HS-27A (cell line): ENCODE results near the gene DPEP1.
"Not testable (repeated sequence)": the region's sequence is repeated elsewhere in the genome, so short reads cannot be mapped to it uniquely, and the experiment has no call there.

Experiments
- DNase-seq: peaks from one replicate; pipeline ENCODE4 v3.0.0-alpha.2; 2012; ENCODE audit warnings: low read depth, missing footprints

Gene DPEP1

GRCh38 chr16:89613231-89613953 is at the start of gene DPEP1:
DPEP1 (plus strand) TSS chr16:89613642; CDS start chr16:89630411, 16,769 bp downstream.
- no peak for DNase-seq

- DNase-seq = no peak
Observed at GRCh38 chr16:89564476-89565255, 48.8 kb upstream of the DPEP1 start.

GRCh38 chr16:89565256-89565505 is 48.3 kb upstream of the DPEP1 start:
- no peak for DNase-seq

- no peak for DNase-seq
Observed at GRCh38 chr16:89565506-89566372, 47.7 kb upstream of the DPEP1 start.

GRCh38 chr16:89567656-89568594 is 45.5 kb upstream of the DPEP1 start:
- DNase-seq = no peak

GRCh38 chr16:89569506-89570341 is 43.7 kb upstream of the DPEP1 start:
- DNase-seq = no peak

GRCh38 chr16:89570342-89570923 is 43.0 kb upstream of the DPEP1 start:
- no peak for DNase-seq

GRCh38 chr16:89570983-89571598 is 42.4 kb upstream of the DPEP1 start:
- DNase-seq = not testable (repeated sequence)

- DNase-seq = no peak
Observed at GRCh38 chr16:89571636-89572035, 41.8 kb upstream of the DPEP1 start.

- no peak for DNase-seq
Observed at GRCh38 chr16:89572073-89572484, 41.4 kb upstream of the DPEP1 start.

- no peak for DNase-seq
Observed at GRCh38 chr16:89572485-89573205, 40.8 kb upstream of the DPEP1 start.

- no peak for DNase-seq
Observed at GRCh38 chr16:89573826-89574680, 39.4 kb upstream of the DPEP1 start.

GRCh38 chr16:89574681-89575246 is 38.7 kb upstream of the DPEP1 start:
- DNase-seq = peak; percentile 53

GRCh38 chr16:89575247-89576152 is 37.9 kb upstream of the DPEP1 start, which contains the start of gene CPNE7:
CPNE7 (plus strand) TSS chr16:89575758; CDS start chr16:89575898, 140 bp downstream.
- DNase-seq = no peak

- no peak for DNase-seq
Observed at GRCh38 chr16:89576153-89577054, 37.0 kb upstream of the DPEP1 start.
